Measurements from ENCODE around the gene MDGA2.

MDGA2 gene

GRCh38 chr14:47483449-47483848 is 192.0 kb downstream of the MDGA2 start:
- DNase-seq, result no peak

GRCh38 chr14:47471075-47471474 is 204.3 kb downstream of the MDGA2 start:
- DNase-seq, result no peak

DNA sequence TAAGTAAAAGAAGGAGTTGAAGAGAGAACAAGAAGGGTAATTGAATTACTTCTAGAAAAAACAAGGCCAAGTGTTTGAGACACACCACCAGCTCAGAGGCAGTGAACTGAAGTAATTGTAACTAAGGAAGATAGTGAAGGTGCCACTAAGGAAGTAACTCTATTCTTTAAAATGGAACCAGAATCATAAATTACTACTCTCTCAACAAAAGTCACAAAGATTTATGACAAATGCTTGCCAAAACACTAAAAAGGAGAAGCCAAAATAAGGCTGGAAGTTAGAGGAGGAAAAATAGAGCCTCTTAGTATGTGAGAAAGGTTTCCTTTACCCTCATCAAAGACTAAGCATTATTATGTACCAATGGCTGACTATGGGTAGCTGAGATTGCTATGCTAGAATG is 208.5 kb downstream of the MDGA2 start:
- no peak for DNase-seq

DNA sequence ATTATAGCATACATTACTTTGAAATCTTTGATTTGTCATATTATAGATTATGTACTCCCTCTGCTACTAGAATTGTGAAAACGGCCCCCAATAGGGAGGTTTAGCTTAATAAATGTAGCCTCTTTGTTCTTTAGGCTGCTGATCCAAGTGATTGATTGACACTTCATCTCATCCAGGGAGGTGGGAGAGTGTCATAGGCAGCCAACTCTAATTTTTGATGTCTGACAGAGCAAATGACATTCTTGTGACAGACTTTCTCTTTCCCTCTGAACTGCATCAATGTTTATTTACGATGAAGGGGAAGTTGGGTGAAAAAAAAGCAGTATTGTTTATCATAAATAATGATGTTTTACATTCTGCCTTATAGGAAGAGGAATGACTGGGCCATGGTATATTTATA is 221.4 kb downstream of the MDGA2 start:
- no peak for DNase-seq

- no peak for DNase-seq
Measured at GRCh38 chr14:47447076-47447475, 228.3 kb downstream of the MDGA2 start.

GRCh38 chr14:47442211-47442610 is 233.2 kb downstream of the MDGA2 start:
- no peak for DNase-seq

DNA sequence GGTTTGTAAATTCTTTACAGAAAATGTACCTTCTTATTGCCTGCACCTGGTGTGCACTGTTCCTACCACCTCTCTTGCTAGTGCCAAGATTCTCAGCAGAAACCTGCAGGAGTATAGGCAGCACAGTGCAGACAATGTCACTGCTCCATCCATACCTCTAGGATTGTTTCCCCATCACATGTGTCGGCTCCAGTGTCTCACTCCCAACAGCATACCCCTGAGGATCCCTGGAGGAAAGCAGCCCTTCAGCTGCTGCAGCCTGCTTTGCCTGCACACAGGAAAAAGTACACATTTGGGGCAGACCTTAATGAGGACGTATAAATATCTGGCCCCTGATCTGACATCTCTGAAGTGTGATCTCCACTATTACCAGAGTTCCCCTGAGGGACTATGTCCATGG is 235.5 kb downstream of the MDGA2 start:
- no peak for DNase-seq

- no peak for DNase-seq
Measured at GRCh38 chr14:47438650-47439140, 236.7 kb downstream of the MDGA2 start.

DNA sequence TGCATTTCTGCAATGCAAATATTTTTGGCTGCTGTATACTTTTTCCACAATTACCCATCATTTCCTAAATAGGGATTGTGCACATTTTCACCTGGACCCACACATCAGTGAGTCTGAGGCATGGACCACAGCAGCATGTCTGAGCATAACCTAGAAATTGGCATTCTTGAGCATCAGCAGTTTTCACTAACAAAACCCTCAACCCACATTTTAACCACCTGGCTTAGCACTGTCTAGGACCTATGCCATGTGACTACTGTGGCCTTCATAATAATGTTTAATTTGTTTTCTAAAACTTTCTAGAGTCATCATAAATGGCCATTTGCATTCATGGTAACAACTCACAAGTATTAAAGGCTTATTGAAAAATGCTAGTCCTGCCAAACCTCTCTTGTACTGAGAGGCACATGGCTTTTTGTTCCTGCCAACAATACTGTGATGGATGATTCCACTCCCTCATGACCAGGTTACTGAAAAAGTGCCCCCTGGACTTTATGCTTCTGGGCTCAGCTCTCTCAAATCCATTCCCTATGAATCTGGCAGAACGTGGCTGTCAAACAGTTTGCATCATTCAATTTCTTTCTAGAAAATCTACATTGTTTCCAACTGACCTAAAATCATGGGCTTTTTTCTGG is 240.0 kb downstream of the MDGA2 start:
- no peak for DNase-seq

- DNase-seq, result no peak
Measured at GRCh38 chr14:47427629-47428028, 247.8 kb downstream of the MDGA2 start.

- DNase-seq, result no peak
Measured at GRCh38 chr14:47425302-47425701, 250.1 kb downstream of the MDGA2 start.

- DNase-seq, result no peak
Measured at GRCh38 chr14:47422191-47422590, 253.2 kb downstream of the MDGA2 start.

- no peak for DNase-seq
Measured at GRCh38 chr14:47411523-47411922, 263.9 kb downstream of the MDGA2 start.

DNA sequence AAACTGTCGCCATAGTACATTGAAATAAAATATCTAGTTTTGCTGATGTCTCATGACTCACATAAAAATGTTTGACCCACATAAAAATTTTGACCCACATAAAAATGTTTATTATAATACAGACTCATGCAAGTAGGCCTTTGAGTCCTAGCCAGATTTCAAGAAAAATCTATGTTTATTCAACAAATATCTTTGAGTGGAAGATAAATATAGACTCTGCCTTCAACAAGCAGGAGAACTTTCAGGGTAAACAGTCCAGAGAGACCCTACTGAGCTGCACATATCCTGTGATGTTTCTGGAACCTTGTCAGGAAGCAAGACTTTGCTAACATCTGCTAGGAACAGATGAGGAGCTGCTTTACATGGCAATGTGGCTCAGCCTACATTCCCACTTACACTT is 283.1 kb downstream of the MDGA2 start:
- no peak for DNase-seq

- DNase-seq, result no peak
Measured at GRCh38 chr14:47390831-47391504, 284.4 kb downstream of the MDGA2 start.

DNA sequence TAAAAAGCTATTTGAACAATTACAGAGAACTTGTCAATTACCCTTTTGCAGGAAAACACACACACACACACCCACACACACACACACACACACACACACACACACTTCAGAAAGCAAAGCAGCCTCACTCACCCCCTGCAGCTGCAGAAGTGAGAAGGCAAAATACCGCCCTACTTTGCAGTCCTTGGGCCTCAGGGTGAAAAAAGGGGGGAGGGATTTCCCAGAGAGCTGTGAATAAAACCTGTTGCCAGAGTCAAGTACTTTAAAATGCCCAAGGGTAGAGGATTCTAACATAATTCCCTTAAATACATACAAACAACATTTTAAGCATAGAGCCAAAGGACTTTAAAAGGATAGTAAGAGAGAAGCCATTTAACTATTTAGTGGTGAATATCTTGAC is 285.9 kb downstream of the MDGA2 start:
- no peak for DNase-seq

GRCh38 chr14:47366006-47366405 is 309.4 kb downstream of the MDGA2 start:
- no peak for DNase-seq

DNA sequence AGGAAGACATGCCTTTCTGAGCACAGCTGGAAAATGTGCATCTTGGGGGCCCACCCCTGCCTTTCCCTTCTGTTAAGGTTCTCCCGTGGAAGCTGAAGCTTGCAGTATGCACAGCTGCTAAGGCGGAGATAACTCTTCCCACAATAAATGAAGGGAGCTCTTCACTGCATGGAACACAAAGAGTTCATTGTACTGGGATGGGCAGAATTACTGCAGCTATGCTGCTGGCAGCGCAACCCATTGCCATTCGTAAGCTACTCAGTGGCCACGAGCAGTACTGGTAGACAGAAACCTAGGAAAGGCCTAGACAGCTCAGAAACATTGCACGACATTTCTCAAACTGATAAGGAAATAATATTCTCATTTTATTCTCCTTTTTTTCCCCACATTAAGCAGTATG is 310.2 kb downstream of the MDGA2 start:
- no peak for DNase-seq

DNA sequence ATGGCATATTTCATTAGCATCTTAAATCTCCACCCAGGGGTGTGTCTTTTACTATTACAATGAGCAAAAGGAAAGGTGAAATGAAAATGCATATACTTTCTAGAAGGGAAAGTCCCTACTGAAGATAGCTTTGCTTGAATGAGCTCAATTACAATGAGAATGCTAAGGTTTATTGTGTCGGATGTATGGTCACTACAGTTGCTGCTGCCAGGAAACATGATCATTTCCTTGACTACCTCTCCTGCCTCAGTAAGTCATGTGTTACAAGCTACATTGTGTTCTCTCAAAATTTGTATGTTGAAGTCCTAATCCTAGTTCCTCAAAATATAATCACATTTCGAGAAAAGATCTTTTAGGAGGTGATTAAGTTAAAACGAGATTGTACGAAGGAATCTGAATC is 322.2 kb downstream of the MDGA2 start:
- no peak for DNase-seq

- DNase-seq, result no peak
Measured at GRCh38 chr14:47346849-47347248, 328.6 kb downstream of the MDGA2 start.

DNA sequence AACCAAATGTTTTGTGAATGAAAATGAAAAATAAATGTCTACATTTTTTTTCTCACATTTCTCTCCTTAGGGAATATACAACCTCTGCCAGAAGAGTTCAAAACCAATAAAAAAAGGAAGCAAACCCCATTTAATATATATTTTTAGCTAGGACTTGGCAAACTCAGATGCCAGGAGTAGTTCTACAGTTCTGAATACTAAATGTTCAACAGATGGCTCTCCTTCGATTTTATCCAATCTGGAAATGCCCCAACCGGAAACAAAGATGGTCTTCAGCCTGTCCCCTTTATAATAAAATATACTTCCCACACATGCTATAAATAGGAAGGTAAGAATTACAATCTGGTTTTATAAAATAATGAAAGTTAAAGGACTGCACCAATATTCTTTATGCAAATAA is 330.4 kb downstream of the MDGA2 start:
- no peak for DNase-seq

- DNase-seq, result no peak
Measured at GRCh38 chr14:47332939-47333338, 342.5 kb downstream of the MDGA2 start.

- DNase-seq, result no peak
Measured at GRCh38 chr14:47332106-47332505, 343.3 kb downstream of the MDGA2 start.

DNA sequence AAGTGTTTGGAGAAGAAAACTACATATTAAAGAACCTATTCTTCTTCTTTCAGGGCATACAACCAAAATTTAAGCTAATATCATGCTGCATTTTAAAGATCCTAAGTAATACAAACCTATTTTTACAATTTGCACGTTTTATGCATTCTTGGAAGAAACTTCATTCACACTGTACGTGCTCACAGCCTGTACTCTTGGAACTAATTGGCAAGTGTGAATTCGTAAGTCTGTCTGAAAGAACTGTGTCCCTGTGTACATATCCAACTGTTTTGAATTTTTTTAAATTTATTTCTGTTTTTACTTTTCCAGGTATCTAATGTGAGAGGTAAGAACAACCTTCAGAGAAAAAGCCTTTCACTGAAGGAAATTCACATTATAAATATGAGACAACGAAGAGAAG is 347.0 kb downstream of the MDGA2 start:
- no peak for DNase-seq

DNA sequence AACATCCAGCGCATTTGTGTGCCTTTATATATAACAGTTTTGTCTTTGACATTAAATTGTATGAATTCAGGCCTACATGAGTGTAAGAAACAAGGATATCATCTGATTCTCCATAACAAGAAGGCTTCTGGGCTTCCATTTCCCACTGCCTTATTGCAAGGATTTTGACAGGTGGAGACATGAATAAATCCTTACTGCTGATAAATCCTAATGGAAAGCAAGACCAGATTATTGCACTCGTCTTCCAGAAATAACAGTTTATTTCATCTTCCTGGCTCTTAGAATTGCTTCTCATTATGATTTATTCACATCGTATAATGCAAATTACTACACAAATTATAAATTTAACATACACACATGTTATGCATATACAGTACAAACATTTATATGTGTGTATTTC is 348.1 kb downstream of the MDGA2 start:
- DNase-seq, result no peak
